SK-N-SH treated with all-trans-retinoic acid at 6 μM for 48 hours (cell line): ENCODE measurements around the gene DCLK2.

Source experiments
- ARNTL ChIP-seq: fragments of 450-650 bp; formaldehyde crosslinking; IDR thresholded peaks from 2 replicates; pipeline ENCODE4 v1.5.0; 2020; ENCODE audit warnings: low read depth, mild to moderate bottlenecking, moderate library complexity, borderline replicate concordance
- BACH2 ChIP-seq: fragments of 250-450 bp; sonication (Bioruptor Pico); IDR thresholded peaks from 2 replicates; pipeline ENCODE4 v1.9.0; 2021; ENCODE audit warnings: mild to moderate bottlenecking, borderline replicate concordance
- ESRRG ChIP-seq: fragments of 250-450 bp; sonication (Bioruptor Pico); IDR thresholded peaks from 2 replicates; pipeline ENCODE4 v1.6.1; 2021; ENCODE audit warnings: mild to moderate bottlenecking
- PATZ1 ChIP-seq: fragments of 250-450 bp; sonication (Bioruptor Pico); IDR thresholded peaks from 2 replicates; pipeline ENCODE4 v1.8.0; 2020; ENCODE audit warnings: mild to moderate bottlenecking, moderate library complexity, borderline replicate concordance
- ZNF565 ChIP-seq: fragments of 450-650 bp; formaldehyde crosslinking; conservative IDR thresholded peaks from 2 replicates; pipeline ENCODE4 v1.5.0; 2020; ENCODE audit warnings: low read depth, mild to moderate bottlenecking, moderate library complexity
- TF ChIP-seq, protein P1 (sequence below): fragments of 250-450 bp; sonication (Bioruptor Pico); IDR thresholded peaks from 2 replicates; pipeline ENCODE4 v1.8.0; 2021; ENCODE audit warnings: low read depth, mild to moderate bottlenecking, moderate library complexity, borderline replicate concordance

- TF ChIP-seq BACH2 (CRISPR knock-in tag), result no peak
- TF ChIP-seq ARNTL, result no peak
- no peak for TF ChIP-seq ZNF565 (CRISPR knock-in tag)
- TF ChIP-seq, protein P1, sequence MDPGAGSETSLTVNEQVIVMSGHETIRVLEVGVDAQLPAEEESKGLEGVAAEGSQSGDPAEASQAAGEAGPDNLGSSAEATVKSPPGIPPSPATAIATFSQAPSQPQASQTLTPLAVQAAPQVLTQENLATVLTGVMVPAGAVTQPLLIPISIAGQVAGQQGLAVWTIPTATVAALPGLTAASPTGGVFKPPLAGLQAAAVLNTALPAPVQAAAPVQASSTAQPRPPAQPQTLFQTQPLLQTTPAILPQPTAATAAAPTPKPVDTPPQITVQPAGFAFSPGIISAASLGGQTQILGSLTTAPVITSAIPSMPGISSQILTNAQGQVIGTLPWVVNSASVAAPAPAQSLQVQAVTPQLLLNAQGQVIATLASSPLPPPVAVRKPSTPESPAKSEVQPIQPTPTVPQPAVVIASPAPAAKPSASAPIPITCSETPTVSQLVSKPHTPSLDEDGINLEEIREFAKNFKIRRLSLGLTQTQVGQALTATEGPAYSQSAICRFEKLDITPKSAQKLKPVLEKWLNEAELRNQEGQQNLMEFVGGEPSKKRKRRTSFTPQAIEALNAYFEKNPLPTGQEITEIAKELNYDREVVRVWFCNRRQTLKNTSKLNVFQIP (CRISPR knock-in tag), result no peak
- TF ChIP-seq ESRRG (CRISPR knock-in tag), result no peak
- TF ChIP-seq PATZ1, result no peak
Measured at GRCh38 chr4:150123796-150124677, 45.8 kb downstream of the DCLK2 start.
